Activated T-cell treated with anti-CD3 and anti-CD28 coated beads, Interleukin-2, amount 50 U/mL, for 24 hours (primary cell): ENCODE results near the gene MSH5.

Experiments used
- DNase-seq: peaks from one replicate; pipeline ENCODE4 v3.0.0-alpha.2; 2020
- H3K27ac Mint-ChIP-seq: 2 replicates; pipeline ENCODE4 v1.8.0; 2020; ENCODE audit warnings: mild to moderate bottlenecking, mixed read lengths
- H3K27me3 Mint-ChIP-seq: 2 replicates; pipeline ENCODE4 v1.8.0; 2020; ENCODE audit warnings: mixed read lengths
- H3K36me3 Mint-ChIP-seq: 2 replicates; pipeline ENCODE4 v1.8.0; 2020; ENCODE audit warnings: low read depth, mixed read lengths
- H3K4me1 Mint-ChIP-seq: 2 replicates; pipeline ENCODE4 v1.8.0; 2020; ENCODE audit warnings: low read depth, mixed read lengths
- H3K4me3 Mint-ChIP-seq: 2 replicates; pipeline ENCODE4 v1.8.0; 2020; ENCODE audit warnings: mild to moderate bottlenecking, moderate library complexity, mixed read lengths
- H3K9me3 Mint-ChIP-seq: 2 replicates; pipeline ENCODE4 v1.8.0; 2020; ENCODE audit warnings: mixed read lengths

Gene MSH5

GRCh38 chr6:31721351-31722020 lies 18.3 kb upstream of the MSH5 start, which contains the start of gene LY6G6C:
Gene LY6G6C, minus strand, starts transcription at chr6:31721746. Its CDS starts 67 bp downstream, at chr6:31721679.
- H3K36me3 Mint-ChIP-seq: no peaks in the 10 kb centered on the region
- H3K27ac Mint-ChIP-seq: no peak within 1 kb of the TSS
- H3K9me3 Mint-ChIP-seq: no peaks in the 10 kb centered on the region
- no peak for DNase-seq
- H3K4me3 Mint-ChIP-seq: no peak within 1 kb of the TSS
- peaks cover 14% of the 10 kb centered on the region for H3K4me1 Mint-ChIP-seq
- no peaks in the 10 kb centered on the region for H3K27me3 Mint-ChIP-seq

- Mint-ChIP-seq H3K9me3 (no peaks in the 10 kb centered on the region), H3K4me1 (peaks cover 21% of the 10 kb centered on the region), H3K27ac (no peak overlapping the region), H3K36me3 (no peaks in the 10 kb centered on the region), H3K4me3 (no peak overlapping the region), H3K27me3 (no peaks in the 10 kb centered on the region)
- no peak for DNase-seq
These were observed 17.6 kb upstream of the MSH5 start for GRCh38 chr6:31722173-31722572.

- H3K4me3 Mint-ChIP-seq: peak within 1 kb of the TSS; percentile 30
- no peak for DNase-seq
- H3K9me3 Mint-ChIP-seq: no peaks in the 10 kb centered on the region
- H3K27ac Mint-ChIP-seq: no peak within 1 kb of the TSS
- peaks cover 31% of the 10 kb centered on the region for H3K4me1 Mint-ChIP-seq
- peaks cover 6% of the 10 kb centered on the region for H3K36me3 Mint-ChIP-seq
- H3K27me3 Mint-ChIP-seq: no peaks in the 10 kb centered on the region
These were observed 16.4 kb upstream of the MSH5 start, which contains the start of gene MPIG6B for GRCh38 chr6:31723245-31723979. Gene MPIG6B, plus strand, starts transcription at chr6:31723373. Its CDS starts 11 bp downstream, at chr6:31723384.

- H3K9me3 Mint-ChIP-seq: no peaks in the 10 kb centered on the region
- H3K4me1 Mint-ChIP-seq: peaks cover 39% of the 10 kb centered on the region
- no peak overlapping the region for H3K4me3 Mint-ChIP-seq
- peaks cover 11% of the 10 kb centered on the region for H3K36me3 Mint-ChIP-seq
- DNase-seq: no peak
- H3K27ac Mint-ChIP-seq: no peak overlapping the region
- no peaks in the 10 kb centered on the region for H3K27me3 Mint-ChIP-seq
These were observed 15.7 kb upstream of the MSH5 start for GRCh38 chr6:31723980-31724691.

- H3K4me1 Mint-ChIP-seq: peaks cover 52% of the 10 kb centered on the region
- peaks cover 24% of the 10 kb centered on the region for H3K36me3 Mint-ChIP-seq
These were observed 14.1 kb upstream of the MSH5 start for GRCh38 chr6:31725502-31726350.

GRCh38 chr6:31727034-31727716 lies 12.6 kb upstream of the MSH5 start:
- Mint-ChIP-seq H3K9me3 (no peaks in the 10 kb centered on the region), H3K4me3 (no peak overlapping the region), H3K27ac (peak overlapping the region; percentile 65), H3K27me3 (no peaks in the 10 kb centered on the region), H3K36me3 (peaks cover 39% of the 10 kb centered on the region), H3K4me1 (peaks cover 59% of the 10 kb centered on the region)
- DNase-seq: no peak

More at GRCh38 chr6:31725502-31726350, 14.1 kb upstream of the MSH5 start:
- no peaks in the 10 kb centered on the region for H3K27me3 Mint-ChIP-seq
- peak overlapping the region; percentile 31 for H3K27ac Mint-ChIP-seq
- no peak for DNase-seq
- H3K4me3 Mint-ChIP-seq: no peak overlapping the region
- H3K9me3 Mint-ChIP-seq: no peaks in the 10 kb centered on the region

GRCh38 chr6:31727717-31728671 lies 11.8 kb upstream of the MSH5 start:
- Mint-ChIP-seq H3K27ac (peak overlapping the region; percentile 65), H3K9me3 (no peaks in the 10 kb centered on the region), H3K27me3 (no peaks in the 10 kb centered on the region), H3K4me3 (no peak overlapping the region), H3K4me1 (peaks cover 59% of the 10 kb centered on the region), H3K36me3 (peaks cover 47% of the 10 kb centered on the region)
- no peak for DNase-seq

GRCh38 chr6:31728767-31729514 lies 10.9 kb upstream of the MSH5 start, which contains the start of gene DDAH2:
Gene DDAH2, minus strand, starts transcription at chr6:31729299. Its CDS starts 138 bp downstream, at chr6:31729161.
- peak within 1 kb of the TSS; percentile 80 for H3K4me3 Mint-ChIP-seq
- peak within 1 kb of the TSS; percentile 84 for H3K27ac Mint-ChIP-seq
- H3K9me3 Mint-ChIP-seq: no peaks in the 10 kb centered on the region
- peaks cover 56% of the 10 kb centered on the region for H3K36me3 Mint-ChIP-seq
- no peak for DNase-seq
- H3K27me3 Mint-ChIP-seq: no peaks in the 10 kb centered on the region
- H3K4me1 Mint-ChIP-seq: peaks cover 66% of the 10 kb centered on the region

- H3K27me3 Mint-ChIP-seq: no peaks in the 10 kb centered on the region
- peaks cover 63% of the 10 kb centered on the region for H3K36me3 Mint-ChIP-seq
- H3K4me1 Mint-ChIP-seq: peaks cover 72% of the 10 kb centered on the region
- DNase-seq: peak; percentile 86
- H3K9me3 Mint-ChIP-seq: no peaks in the 10 kb centered on the region
- peak overlapping the region; percentile 84 for H3K27ac Mint-ChIP-seq
- H3K4me3 Mint-ChIP-seq: peak overlapping the region; percentile 80
These were observed 10.3 kb upstream of the MSH5 start for GRCh38 chr6:31729515-31729978.

- peaks cover 68% of the 10 kb centered on the region for H3K36me3 Mint-ChIP-seq
- peak; percentile 80 for DNase-seq
- no peaks in the 10 kb centered on the region for H3K9me3 Mint-ChIP-seq
- no peaks in the 10 kb centered on the region for H3K27me3 Mint-ChIP-seq
- peaks cover 72% of the 10 kb centered on the region for H3K4me1 Mint-ChIP-seq
- peak overlapping the region; percentile 80 for H3K4me3 Mint-ChIP-seq
- peak overlapping the region; percentile 84 for H3K27ac Mint-ChIP-seq
These were observed 9.7 kb upstream of the MSH5 start for GRCh38 chr6:31729979-31730630.

- no peaks in the 10 kb centered on the region for H3K9me3 Mint-ChIP-seq
- peaks cover 70% of the 10 kb centered on the region for H3K4me1 Mint-ChIP-seq
- no peak for DNase-seq
- peak overlapping the region; percentile 84 for H3K27ac Mint-ChIP-seq
- no peaks in the 10 kb centered on the region for H3K27me3 Mint-ChIP-seq
- H3K36me3 Mint-ChIP-seq: peaks cover 74% of the 10 kb centered on the region
- peak overlapping the region; percentile 80 for H3K4me3 Mint-ChIP-seq
These were observed 9.1 kb upstream of the MSH5 start for GRCh38 chr6:31730631-31731086.
